Peyer's patch (tissue), 4 donors: ENCODE measurements around the gene PCK1.
"Not testable (repeated sequence)": the region's sequence is repeated elsewhere in the genome, so short reads cannot be mapped to it uniquely, and the experiment has no call there.

Experiments used
- POLR2A ChIP-seq, 2 donors: fragments of 450-650 bp; IDR thresholded peaks; one replicate each; pipeline ENCODE4 v1.5.1; 2017; ENCODE audit warnings: antibody characterized with exemption in 2 of 2, mild to moderate bottlenecking in 2 of 2, moderate library complexity in 2 of 2
- TF ChIP-seq, protein P1 (sequence below), 6 experiments: fragments of 450-650 bp in 4 of 6; fragments of 200-600 bp in 2 of 6; sonication (generic) in 1 of 6; IDR thresholded peaks; one replicate each; pipeline ENCODE4 v1.5.1; 2017 to 2019; ENCODE audit warnings: antibody characterized with exemption in 6 of 6, mild to moderate bottlenecking in 3 of 6, moderate library complexity in 1 of 6

- TF ChIP-seq, protein P1, sequence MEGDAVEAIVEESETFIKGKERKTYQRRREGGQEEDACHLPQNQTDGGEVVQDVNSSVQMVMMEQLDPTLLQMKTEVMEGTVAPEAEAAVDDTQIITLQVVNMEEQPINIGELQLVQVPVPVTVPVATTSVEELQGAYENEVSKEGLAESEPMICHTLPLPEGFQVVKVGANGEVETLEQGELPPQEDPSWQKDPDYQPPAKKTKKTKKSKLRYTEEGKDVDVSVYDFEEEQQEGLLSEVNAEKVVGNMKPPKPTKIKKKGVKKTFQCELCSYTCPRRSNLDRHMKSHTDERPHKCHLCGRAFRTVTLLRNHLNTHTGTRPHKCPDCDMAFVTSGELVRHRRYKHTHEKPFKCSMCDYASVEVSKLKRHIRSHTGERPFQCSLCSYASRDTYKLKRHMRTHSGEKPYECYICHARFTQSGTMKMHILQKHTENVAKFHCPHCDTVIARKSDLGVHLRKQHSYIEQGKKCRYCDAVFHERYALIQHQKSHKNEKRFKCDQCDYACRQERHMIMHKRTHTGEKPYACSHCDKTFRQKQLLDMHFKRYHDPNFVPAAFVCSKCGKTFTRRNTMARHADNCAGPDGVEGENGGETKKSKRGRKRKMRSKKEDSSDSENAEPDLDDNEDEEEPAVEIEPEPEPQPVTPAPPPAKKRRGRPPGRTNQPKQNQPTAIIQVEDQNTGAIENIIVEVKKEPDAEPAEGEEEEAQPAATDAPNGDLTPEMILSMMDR (IDR thresholded peaks at IDR 0.05), result not testable (repeated sequence)
- not testable (repeated sequence) for TF ChIP-seq POLR2A (IDR thresholded peaks at IDR 0.05)
Measured at GRCh38 chr20:57511709-57512108, 49.2 kb upstream of the PCK1 start.
